ENCODE data around the gene ACKR1. TPM values are rescaled to one million over a fixed set of nuclear protein-coding genes. Genes with fewer than 3 reads are reported as not detected.

The ACKR1 gene
- total and polyA plus RNA-seq, 2 donors from 2014 or later: 3.4 to 142 TPM

DNA sequence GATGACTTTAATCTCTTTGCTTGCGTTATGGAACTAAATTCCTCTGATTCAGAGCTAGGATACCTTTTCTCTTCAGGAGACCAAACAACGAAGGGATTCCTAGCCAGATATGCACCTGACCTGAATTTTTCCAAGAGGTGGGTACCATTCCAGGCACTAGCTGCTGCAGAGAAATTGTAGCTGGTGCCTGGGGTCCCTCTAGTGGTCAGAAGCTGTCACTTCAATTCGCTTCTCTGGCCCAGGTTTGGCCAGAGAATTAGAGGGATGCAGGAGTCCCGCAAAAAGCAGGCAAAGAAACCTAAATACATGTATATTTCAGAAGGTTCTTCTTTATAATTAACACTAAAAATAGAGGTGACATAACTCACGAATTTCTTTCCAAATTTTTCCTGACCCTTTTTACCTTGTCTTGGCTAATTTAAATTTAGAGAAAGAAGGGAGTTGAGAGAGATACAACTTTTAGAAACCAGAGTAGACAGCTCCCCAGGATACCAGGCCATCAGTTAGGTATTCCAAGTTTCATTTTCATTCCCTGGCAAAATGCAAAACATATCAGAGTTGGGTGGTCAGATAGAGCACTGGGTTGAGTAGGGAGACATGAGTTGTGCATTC, 9.6 kb downstream of the ACKR1 start:
- intact Hi-C loops (cut with DNase I): no loop called here

GRCh38 chr1:159218649-159219636, 14.3 kb downstream of the ACKR1 start:
- Histone ChIP-seq H3K27ac (ENCODE audit: low read depth in 2 of 2, low read length in 2 of 2) (no peak overlapping the region), H3K27me3 (ENCODE audit: control insufficient read depth, insufficient read depth, low read length) (no peaks in the 10 kb centered on the region), H3K4me1 (ENCODE audit: control insufficient read depth in 2 of 3, insufficient read depth in 2 of 3, low read depth in 1 of 3, low read length in 3 of 3) (no peaks in the 10 kb centered on the region), H3K36me3 (ENCODE audit: control insufficient read depth in 2 of 3, insufficient read depth in 3 of 3, low read length in 3 of 3) (no peaks in the 10 kb centered on the region), H3K9me3 (ENCODE audit: control insufficient read depth in 2 of 3, insufficient read depth in 1 of 3, low read length in 3 of 3) (no peaks in the 10 kb centered on the region), H3K4me3 (ENCODE audit: low read length in 3 of 3) (no peak overlapping the region), H3K9ac (ENCODE audit: low read length in 3 of 3) (no peak overlapping the region)
- intact Hi-C loops (cut with DNase I): no loop called here
- FAIRE-seq (no peak), DNase-seq (no peak)
- TF ChIP-seq, protein P1, sequence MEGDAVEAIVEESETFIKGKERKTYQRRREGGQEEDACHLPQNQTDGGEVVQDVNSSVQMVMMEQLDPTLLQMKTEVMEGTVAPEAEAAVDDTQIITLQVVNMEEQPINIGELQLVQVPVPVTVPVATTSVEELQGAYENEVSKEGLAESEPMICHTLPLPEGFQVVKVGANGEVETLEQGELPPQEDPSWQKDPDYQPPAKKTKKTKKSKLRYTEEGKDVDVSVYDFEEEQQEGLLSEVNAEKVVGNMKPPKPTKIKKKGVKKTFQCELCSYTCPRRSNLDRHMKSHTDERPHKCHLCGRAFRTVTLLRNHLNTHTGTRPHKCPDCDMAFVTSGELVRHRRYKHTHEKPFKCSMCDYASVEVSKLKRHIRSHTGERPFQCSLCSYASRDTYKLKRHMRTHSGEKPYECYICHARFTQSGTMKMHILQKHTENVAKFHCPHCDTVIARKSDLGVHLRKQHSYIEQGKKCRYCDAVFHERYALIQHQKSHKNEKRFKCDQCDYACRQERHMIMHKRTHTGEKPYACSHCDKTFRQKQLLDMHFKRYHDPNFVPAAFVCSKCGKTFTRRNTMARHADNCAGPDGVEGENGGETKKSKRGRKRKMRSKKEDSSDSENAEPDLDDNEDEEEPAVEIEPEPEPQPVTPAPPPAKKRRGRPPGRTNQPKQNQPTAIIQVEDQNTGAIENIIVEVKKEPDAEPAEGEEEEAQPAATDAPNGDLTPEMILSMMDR (IDR thresholded peaks at IDR 0.05; ENCODE audit: borderline replicate concordance, extremely low read depth, insufficient read depth): no peak

More for the DNA sequence above, 9.6 kb downstream of the ACKR1 start:
- Histone ChIP-seq H3K9me3 (ENCODE audit: control insufficient read depth in 2 of 3, insufficient read depth in 1 of 3, low read length in 3 of 3) (no peaks in the 10 kb centered on the region), H3K36me3 (ENCODE audit: control insufficient read depth in 2 of 3, insufficient read depth in 3 of 3, low read length in 3 of 3) (no peaks in the 10 kb centered on the region), H3K4me3 (ENCODE audit: low read length in 3 of 3) (no peak overlapping the region), H3K27me3 (ENCODE audit: control insufficient read depth, insufficient read depth, low read length) (peaks cover under 1% of the 10 kb centered on the region), H3K27ac (ENCODE audit: low read depth in 2 of 2, low read length in 2 of 2) (no peak overlapping the region), H3K4me1 (ENCODE audit: control insufficient read depth in 2 of 3, insufficient read depth in 2 of 3, low read depth in 1 of 3, low read length in 3 of 3) (no peaks in the 10 kb centered on the region), H3K9ac (ENCODE audit: low read length in 3 of 3) (no peak overlapping the region)
- peak in 3 of 5 donors; percentile 35 to 43 (median 42) for DNase-seq
- no peak for FAIRE-seq
- TF ChIP-seq, protein P1 (IDR thresholded peaks at IDR 0.05; ENCODE audit: borderline replicate concordance, extremely low read depth, insufficient read depth): peak; percentile 82

DNA sequence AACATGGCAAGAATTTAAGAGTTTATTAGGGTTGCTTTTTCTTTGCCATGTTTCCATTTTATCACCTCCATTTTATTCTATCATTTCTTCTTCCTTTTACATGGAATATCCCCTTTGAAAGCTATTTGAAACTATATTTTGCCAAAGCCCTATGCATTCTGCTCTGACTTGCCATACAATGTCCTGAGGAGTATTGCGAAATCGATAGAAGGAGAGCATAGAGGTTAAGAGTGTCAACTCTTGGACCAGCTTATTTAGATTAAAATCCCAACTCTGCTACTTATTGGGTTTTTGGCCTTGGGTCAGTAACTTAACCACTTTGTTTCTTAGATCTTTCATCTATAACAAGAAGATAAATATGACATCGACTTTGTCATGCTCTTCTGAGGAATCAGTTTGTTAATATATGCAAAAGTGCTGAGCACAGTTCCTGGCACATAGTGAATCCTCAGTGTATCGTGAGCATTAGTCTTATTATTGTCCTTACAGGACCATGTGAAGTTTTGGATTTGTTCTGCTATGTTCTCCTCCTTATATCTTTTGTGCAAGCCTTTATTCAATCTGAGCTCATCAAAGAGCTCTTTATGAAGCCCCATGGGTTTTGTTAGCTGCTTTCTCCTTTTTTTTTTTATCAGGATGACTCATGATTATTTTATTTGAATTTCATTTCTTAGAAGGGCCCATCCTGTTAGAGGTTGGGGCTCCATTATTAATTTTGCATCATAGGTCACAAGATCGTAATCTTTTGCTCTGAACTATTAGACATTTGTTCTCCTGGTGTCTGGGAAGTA, 17.6 kb downstream of the ACKR1 start:
- FAIRE-seq: no peak
- Histone ChIP-seq H3K27me3 (ENCODE audit: control insufficient read depth, insufficient read depth, low read length) (no peaks in the 10 kb centered on the region), H3K9me3 (ENCODE audit: control insufficient read depth in 2 of 3, insufficient read depth in 1 of 3, low read length in 3 of 3) (no peaks in the 10 kb centered on the region), H3K4me3 (ENCODE audit: low read length in 3 of 3) (no peak overlapping the region), H3K36me3 (ENCODE audit: control insufficient read depth in 2 of 3, insufficient read depth in 3 of 3, low read length in 3 of 3) (no peaks in the 10 kb centered on the region), H3K27ac (ENCODE audit: low read depth in 2 of 2, low read length in 2 of 2) (no peak overlapping the region), H3K9ac (ENCODE audit: low read length in 3 of 3) (no peak overlapping the region), H3K4me1 (ENCODE audit: control insufficient read depth in 2 of 3, insufficient read depth in 2 of 3, low read depth in 1 of 3, low read length in 3 of 3) (no peaks in the 10 kb centered on the region)
- TF ChIP-seq, protein P1 (IDR thresholded peaks at IDR 0.05; ENCODE audit: borderline replicate concordance, extremely low read depth, insufficient read depth): no peak
- no peak for DNase-seq
- intact Hi-C loops (cut with DNase I): no loop called here

All from kidney (tissue), 14 donors.